GM10248 (cell line): ENCODE results near the gene COX5A.

Experiments used
- CTCF ChIA-PET: fragments of 300-600 bp; sonication (Branson Sonifier 250); formaldehyde crosslinking; extraction: SDS; loops from one replicate; lab custom pipeline; 2021; ENCODE audit warnings: antibody characterized with exemption; lab: Yijun Ruan, JAX
- POLR2A ChIA-PET: fragments of 350-650 bp; sonication (Branson Sonifier 250); formaldehyde crosslinking; extraction: SDS; loops from one replicate; lab custom pipeline; 2020; ENCODE audit warnings: antibody characterized with exemption; lab: Yijun Ruan, JAX
- DNase-seq: peaks from one replicate; pipeline ENCODE4 v3.0.0; 2012; ENCODE audit errors: extremely low spot score
- CTCF ChIP-seq: IDR thresholded peaks from 2 replicates; pipeline ENCODE4 v1.5.1; 2012; ENCODE audit warnings: mild to moderate bottlenecking, low read depth; ENCODE audit errors: extremely low read depth, missing control alignments, control extremely low read depth

Gene COX5A

DNA sequence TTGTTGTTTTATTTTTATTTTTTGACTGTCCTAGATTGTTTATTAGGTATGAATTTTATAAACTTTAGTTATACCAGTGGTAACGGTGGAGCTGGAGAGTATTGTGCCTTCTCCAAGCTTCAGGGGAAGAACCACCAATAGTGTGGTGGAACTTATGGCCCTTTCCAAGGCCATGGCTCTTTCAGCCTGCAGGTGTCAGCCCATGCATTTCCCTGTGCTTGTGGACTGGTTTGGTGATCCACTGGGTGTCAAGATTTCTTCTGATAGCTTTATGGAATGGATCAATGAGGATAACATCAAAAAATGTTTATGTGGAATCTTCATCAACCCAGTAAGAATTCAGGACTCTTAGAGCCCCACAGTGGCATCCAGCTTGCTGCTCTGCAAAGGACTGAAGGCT, 38.3 kb upstream of the COX5A start:
- TF ChIP-seq CTCF = peak; percentile 31
- CTCF ChIA-PET = interaction anchor here (0.7 to 1.0 kb wide), 3 partner anchors 13 to 19 kb away, joined by 3 to 4 read pairs (median 3); partner anchors contain the start of gene SCAMP5
- POLR2A ChIA-PET = no interaction called here
- DNase-seq = no peak

DNA sequence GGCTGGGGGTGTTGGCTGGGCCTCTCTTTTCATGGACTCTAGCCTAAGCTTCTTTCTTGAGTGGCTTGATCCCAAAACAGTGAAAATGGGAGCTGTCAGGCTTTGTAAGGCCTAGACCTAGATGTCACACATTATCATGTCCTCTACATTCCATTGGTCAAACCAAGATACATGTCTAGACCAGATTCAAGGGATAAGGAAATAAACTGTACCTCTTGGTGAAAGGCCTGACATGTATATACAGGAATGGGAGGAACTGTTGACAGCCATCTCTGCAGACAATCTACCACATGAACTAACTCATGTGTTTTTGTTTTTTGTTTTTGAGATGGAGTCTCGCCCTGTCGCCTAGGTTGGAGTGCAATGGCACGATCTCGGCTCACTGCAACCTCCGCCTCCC, 29.8 kb upstream of the COX5A start:
- CTCF ChIA-PET = no interaction called here
- POLR2A ChIA-PET = no interaction called here
- no peak for DNase-seq
- TF ChIP-seq CTCF = no peak

GRCh38 chr15:74964794-74965193, 26.9 kb upstream of the COX5A start:
- no peak for DNase-seq
- no peak for TF ChIP-seq CTCF
- ChIA-PET POLR2A (no interaction called here), CTCF (interaction anchor here (1.5 to 7.3 kb wide), 3 partner anchors 13 to 79 kb away, joined by 3 to 53 read pairs (median 4); no protein-coding TSS in a partner anchor)

DNA sequence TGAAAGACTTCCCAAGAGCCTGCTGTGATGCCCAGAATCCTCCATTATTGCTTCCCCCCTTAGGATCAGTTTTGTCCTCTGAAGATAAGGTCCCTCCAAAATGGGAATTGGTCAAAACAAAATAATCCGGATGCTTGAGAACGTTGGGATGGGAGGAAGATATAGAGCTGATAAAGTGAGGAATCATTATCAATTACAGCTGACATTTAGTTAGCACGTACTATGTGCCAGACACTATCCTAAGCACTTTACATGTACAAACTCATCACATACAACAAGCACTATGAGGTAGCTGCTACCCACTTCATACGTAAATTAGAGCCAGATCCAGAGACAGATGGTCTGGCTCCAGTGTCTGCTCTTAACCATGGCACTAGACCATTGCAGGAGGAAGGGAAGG, 25.3 kb upstream of the COX5A start:
- no peak for TF ChIP-seq CTCF
- ChIA-PET POLR2A (no interaction called here), CTCF (interaction anchor here (1.1 to 7.3 kb wide), 2 partner anchors 12 to 13 kb away, joined by 3 to 53 read pairs; no protein-coding TSS in a partner anchor)
- DNase-seq = no peak

DNA sequence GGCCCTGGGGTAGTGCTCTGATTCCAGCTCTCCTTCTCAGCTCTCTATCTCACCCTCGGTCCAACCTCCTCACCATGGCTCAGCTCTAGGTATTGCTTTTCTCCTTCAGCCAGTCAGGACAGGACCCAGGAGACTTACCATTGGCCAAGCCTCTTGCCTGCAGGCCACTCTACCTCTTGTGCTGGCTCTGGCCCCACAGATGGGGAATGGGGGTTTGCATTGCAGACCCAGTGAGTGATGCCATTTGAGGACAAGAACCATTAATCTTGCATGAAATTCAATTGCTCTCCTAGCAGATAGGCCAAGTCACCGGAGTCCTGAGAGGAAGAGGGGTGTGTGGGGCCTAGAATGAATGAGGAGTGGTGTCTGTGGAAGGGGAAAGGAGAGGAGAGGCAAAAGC, 24.8 kb upstream of the COX5A start:
- POLR2A ChIA-PET = interaction anchor here (0.5 to 0.6 kb wide), 2 partner anchors 146 to 314 kb away, joined by 3 to 10 read pairs; no protein-coding TSS in a partner anchor
- DNase-seq = no peak
- CTCF ChIA-PET = interaction anchor here (0.9 to 7.3 kb wide), 3 partner anchors 11 to 193 kb away, joined by 3 to 53 read pairs (median 4); no protein-coding TSS in a partner anchor
- TF ChIP-seq CTCF = no peak

DNA sequence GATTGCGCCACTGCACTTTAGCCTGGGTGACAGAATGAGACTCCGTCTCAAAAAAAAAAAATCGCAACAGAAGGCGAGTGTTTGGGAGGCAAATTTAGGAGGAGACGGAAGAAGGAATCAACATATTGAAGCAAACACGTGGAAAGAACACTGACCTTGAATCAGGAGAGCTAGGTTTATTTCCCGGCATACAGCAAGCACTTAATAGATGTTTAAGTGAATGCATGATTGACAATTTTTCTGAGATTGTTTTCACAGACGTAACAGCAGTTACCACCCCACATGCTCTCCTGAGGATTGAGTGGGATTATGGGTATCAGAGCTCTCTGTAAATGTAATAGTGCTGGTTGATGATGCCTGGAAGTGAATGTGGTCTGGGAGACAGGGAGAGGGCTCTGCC, 24.3 kb upstream of the COX5A start:
- no peak for DNase-seq
- ChIA-PET CTCF (interaction anchor here (0.9 to 7.3 kb wide), 4 partner anchors 9 to 193 kb away, joined by 3 to 53 read pairs (median 6); no protein-coding TSS in a partner anchor), POLR2A (interaction anchor here (0.5 to 0.6 kb wide), 2 partner anchors 146 to 313 kb away, joined by 3 to 10 read pairs; no protein-coding TSS in a partner anchor)
- no peak for TF ChIP-seq CTCF

GRCh38 chr15:74961616-74962015, 23.7 kb upstream of the COX5A start:
- no peak for TF ChIP-seq CTCF
- no peak for DNase-seq
- ChIA-PET POLR2A (no interaction called here), CTCF (interaction anchor here (0.6 to 7.3 kb wide), 6 partner anchors 10 to 192 kb away, joined by 3 to 53 read pairs (median 4); no protein-coding TSS in a partner anchor)
